Bronchial epithelial cell (primary cell): ENCODE data around the gene UBR1. TPM values are rescaled to one million over a fixed set of nuclear protein-coding genes. Genes with fewer than 3 reads are reported as not detected.

Source experiments
- DNase-seq: peaks from one replicate; pipeline ENCODE4 v3.0.0-alpha.2; 2010; ENCODE audit warnings: low read depth
- FAIRE-seq: peaks from 2 replicates; lab custom pipeline; 2011; peaks lifted over from hg19 to GRCh38; lab: Jason Lieb, UNC
- H3K27me3 ChIP-seq: 2 replicates; pipeline ENCODE4 v1.5.1; 2011; ENCODE audit warnings: low read length; ENCODE audit not compliant: control insufficient read depth, insufficient read depth
- H3K36me3 ChIP-seq: 2 replicates; pipeline ENCODE4 v1.5.1; 2011; ENCODE audit warnings: low read length; ENCODE audit not compliant: control insufficient read depth, insufficient read depth
- H3K4me3 ChIP-seq: 2 replicates; pipeline ENCODE4 v1.5.1; 2011; ENCODE audit warnings: mild to moderate bottlenecking, low read depth, low read length, control low read depth
- CTCF ChIP-seq: IDR thresholded peaks from 2 replicates; pipeline ENCODE4 v1.5.1; 2011; ENCODE audit warnings: mild to moderate bottlenecking, moderate library complexity, low read length, control low read depth, inconsistent platforms; ENCODE audit not compliant: insufficient read depth, severe bottlenecking
- total RNA-seq: library from RNA; depleted of rRNA; stranded (reverse); fragments of >200 nt; gene quantifications from 2 replicates; pipeline ENCODE4 v1.2.1, GENCODE V29; 2014

The UBR1 gene
- total RNA-seq, 1 donor from 2014 or later = 18.4 TPM

- no peak for TF ChIP-seq CTCF
- FAIRE-seq (no peak), DNase-seq (no peak)
- H3K27me3 ChIP-seq = no peaks in the 10 kb centered on the region
- no peak overlapping the region for H3K4me3 ChIP-seq
- peaks cover 1% of the 10 kb centered on the region for H3K36me3 ChIP-seq
Observed at GRCh38 chr15:43099105-43099845, 6.6 kb downstream of the UBR1 start.

- no peak for FAIRE-seq
- DNase-seq = no peak
- no peak overlapping the region for H3K4me3 ChIP-seq
- TF ChIP-seq CTCF = no peak
- H3K27me3 ChIP-seq = no peaks in the 10 kb centered on the region
- peaks cover 1% of the 10 kb centered on the region for H3K36me3 ChIP-seq
Observed at GRCh38 chr15:43096411-43096810, 9.4 kb downstream of the UBR1 start.

GRCh38 chr15:43095708-43096347 lies 10.0 kb downstream of the UBR1 start:
- FAIRE-seq (no peak), DNase-seq (peak; percentile 76)
- Histone ChIP-seq H3K36me3 (peaks cover 1% of the 10 kb centered on the region), H3K27me3 (no peaks in the 10 kb centered on the region), H3K4me3 (no peak overlapping the region)
- TF ChIP-seq CTCF = no peak

- H3K4me3 ChIP-seq = no peak overlapping the region
- no peaks in the 10 kb centered on the region for H3K27me3 ChIP-seq
- TF ChIP-seq CTCF = no peak
- no peak for FAIRE-seq
- H3K36me3 ChIP-seq = peaks cover 1% of the 10 kb centered on the region
- DNase-seq = peak; percentile 28
Observed at GRCh38 chr15:43095243-43095642, 10.6 kb downstream of the UBR1 start.

GRCh38 chr15:43094416-43095030 lies 11.3 kb downstream of the UBR1 start:
- DNase-seq (no peak), FAIRE-seq (no peak)
- no peak overlapping the region for H3K4me3 ChIP-seq
- H3K36me3 ChIP-seq = peaks cover 1% of the 10 kb centered on the region
- TF ChIP-seq CTCF = no peak
- H3K27me3 ChIP-seq = no peaks in the 10 kb centered on the region
